ENCODE data around the gene CNTNAP2.

Gene CNTNAP2

GRCh38 chr7:146542101-146542500 is 425.5 kb downstream of the CNTNAP2 start:
- H2AFZ ChIP-seq (ENCODE audit: low read depth, low read length, severe bottlenecking): no peak overlapping the region
- H3K27me3 ChIP-seq (ENCODE audit: low read length): no peaks in the 10 kb centered on the region
- H3K79me2 ChIP-seq (ENCODE audit: insufficient read depth, low read length): no peaks in the 10 kb centered on the region
- no peaks in the 10 kb centered on the region for H3K36me3 ChIP-seq (ENCODE audit: low read length)
- H3F3A ChIP-seq (ENCODE audit: insufficient read depth): no peaks in the 10 kb centered on the region
- H3K4me2 ChIP-seq (ENCODE audit: low read depth, low read length, poor library complexity, severe bottlenecking): no peak overlapping the region
- H3K4me3 ChIP-seq (ENCODE audit: insufficient read depth, low read length, poor library complexity, severe bottlenecking): no peak overlapping the region
- H4K20me1 ChIP-seq (ENCODE audit: low read depth, low read length): no peaks in the 10 kb centered on the region
- no peak overlapping the region for H3K9ac ChIP-seq (ENCODE audit: low read length)
- H3K9me2 ChIP-seq (replicated peaks; ENCODE audit: insufficient read depth, low read length): no peaks in the 10 kb centered on the region
- TF ChIP-seq EZH2phosphoT487 (conservative IDR thresholded peaks at IDR 0.05; ENCODE audit: low read length) (no peak), CTCF (IDR thresholded peaks at IDR 0.05; ENCODE audit: insufficient read depth, low read length, poor library complexity, severe bottlenecking) (no peak)
- H3K9me3 ChIP-seq (ENCODE audit: insufficient read depth, low read length): no peaks in the 10 kb centered on the region
- no peak overlapping the region for H3K27ac ChIP-seq (ENCODE audit: low read depth, low read length)

- H2AFZ ChIP-seq (ENCODE audit: low read depth, low read length, severe bottlenecking): no peak overlapping the region
- no peak overlapping the region for H3K27ac ChIP-seq (ENCODE audit: low read depth, low read length)
- H3K27me3 ChIP-seq (ENCODE audit: low read length): no peaks in the 10 kb centered on the region
Observed at GRCh38 chr7:146544748-146545147, 428.1 kb downstream of the CNTNAP2 start.

GRCh38 chr7:146548816-146549215 is 432.2 kb downstream of the CNTNAP2 start:
- Histone ChIP-seq H3K4me2 (ENCODE audit: low read depth, low read length, poor library complexity, severe bottlenecking) (no peak overlapping the region), H3K9me3 (ENCODE audit: insufficient read depth, low read length) (no peaks in the 10 kb centered on the region), H3K4me3 (ENCODE audit: insufficient read depth, low read length, poor library complexity, severe bottlenecking) (no peak overlapping the region), H3K9ac (ENCODE audit: low read length) (no peak overlapping the region), H3K79me2 (ENCODE audit: insufficient read depth, low read length) (no peaks in the 10 kb centered on the region), H3F3A (ENCODE audit: insufficient read depth) (no peaks in the 10 kb centered on the region), H2AFZ (ENCODE audit: low read depth, low read length, severe bottlenecking) (no peak overlapping the region), H4K20me1 (ENCODE audit: low read depth, low read length) (no peaks in the 10 kb centered on the region), H3K36me3 (ENCODE audit: low read length) (no peaks in the 10 kb centered on the region), H3K27me3 (ENCODE audit: low read length) (no peaks in the 10 kb centered on the region), H3K27ac (ENCODE audit: low read depth, low read length) (no peak overlapping the region), H3K9me2 (replicated peaks; ENCODE audit: insufficient read depth, low read length) (no peaks in the 10 kb centered on the region)
- TF ChIP-seq CTCF (IDR thresholded peaks at IDR 0.05; ENCODE audit: insufficient read depth, low read length, poor library complexity, severe bottlenecking) (no peak), EZH2phosphoT487 (conservative IDR thresholded peaks at IDR 0.05; ENCODE audit: low read length) (no peak)

More at GRCh38 chr7:146544748-146545147, 428.1 kb downstream of the CNTNAP2 start:
- no peaks in the 10 kb centered on the region for H3K9me3 ChIP-seq (ENCODE audit: insufficient read depth, low read length)
- no peaks in the 10 kb centered on the region for H3K79me2 ChIP-seq (ENCODE audit: insufficient read depth, low read length)
- H3K4me3 ChIP-seq (ENCODE audit: insufficient read depth, low read length, poor library complexity, severe bottlenecking): no peak overlapping the region
- no peak for TF ChIP-seq CTCF (IDR thresholded peaks at IDR 0.05; ENCODE audit: insufficient read depth, low read length, poor library complexity, severe bottlenecking)
- TF ChIP-seq EZH2phosphoT487 (conservative IDR thresholded peaks at IDR 0.05; ENCODE audit: low read length): no peak
- no peak overlapping the region for H3K4me2 ChIP-seq (ENCODE audit: low read depth, low read length, poor library complexity, severe bottlenecking)
- H3F3A ChIP-seq (ENCODE audit: insufficient read depth): no peaks in the 10 kb centered on the region
- H3K36me3 ChIP-seq (ENCODE audit: low read length): no peaks in the 10 kb centered on the region
- no peaks in the 10 kb centered on the region for H3K9me2 ChIP-seq (replicated peaks; ENCODE audit: insufficient read depth, low read length)
- no peak overlapping the region for H3K9ac ChIP-seq (ENCODE audit: low read length)
- H4K20me1 ChIP-seq (ENCODE audit: low read depth, low read length): no peaks in the 10 kb centered on the region
